Measurements from ENCODE around the gene NEMP2. TPM values are rescaled to one million over a fixed set of nuclear protein-coding genes. Genes with fewer than 3 reads are reported as not detected.

Gene NEMP2
- total and polyA plus RNA-seq, 2 of the 4 experiments (the other 2 are of a cell fraction): 1.1 to 1.3 TPM

- 60% methylated on average over 1 of the region's 4 CpGs; no CpG with 5 or more reads in 1 of the 2 experiments for WGBS, 2 experiments (ENCODE audit: extremely low coverage in 2 of 2, insufficient read length in 1 of 2)
- H3K56ac ChIP-seq (ENCODE audit: extremely low read depth, insufficient read depth, low read length): no peak overlapping the region
- H3K27ac ChIP-seq (ENCODE audit: insufficient read depth, low read length): no peak overlapping the region
- no peak for TF ChIP-seq CEBPB (IDR thresholded peaks at IDR 0.05; ENCODE audit: low read depth, low read length)
- TF ChIP-seq SMC3 (IDR thresholded peaks at IDR 0.05; ENCODE audit: low read depth, low read length): no peak
- no peak for TF ChIP-seq ELK1 (IDR thresholded peaks at IDR 0.05; ENCODE audit: borderline replicate concordance, low read depth, low read length)
- no peak for TF ChIP-seq RCOR1 (IDR thresholded peaks at IDR 0.05; ENCODE audit: insufficient replicate concordance, low read length)
- no peak for TF ChIP-seq FOS (IDR thresholded peaks at IDR 0.05; ENCODE audit: low read depth, low read length)
- TF ChIP-seq MAZ (IDR thresholded peaks at IDR 0.05; ENCODE audit: borderline replicate concordance, low read depth, low read length): no peak
- TF ChIP-seq NFE2L2 (IDR thresholded peaks at IDR 0.05; ENCODE audit: low read depth, low read length): no peak
- no peak for TF ChIP-seq CTCF (conservative IDR thresholded peaks at IDR 0.05; ENCODE audit: low read depth, low read length)
- no peak for TF ChIP-seq BHLHE40 (IDR thresholded peaks at IDR 0.05; ENCODE audit: low read depth, low read length)
- TF ChIP-seq RAD21 (IDR thresholded peaks at IDR 0.05; ENCODE audit: low read length): no peak
- TF ChIP-seq CHD1 (IDR thresholded peaks at IDR 0.05; ENCODE audit: low read depth, low read length): no peak
- no peak for TF ChIP-seq USF2 (IDR thresholded peaks at IDR 0.05; ENCODE audit: low read depth, low read length)
- no peak for TF ChIP-seq MXI1 (IDR thresholded peaks at IDR 0.05; ENCODE audit: borderline replicate concordance, low read depth, low read length)
- no peak for TF ChIP-seq RFX5 (IDR thresholded peaks at IDR 0.05; ENCODE audit: low read depth, low read length)
- TF ChIP-seq MAFK (IDR thresholded peaks at IDR 0.05; ENCODE audit: low read depth, low read length): no peak
- no peak for TF ChIP-seq POLR2A (IDR thresholded peaks at IDR 0.05; ENCODE audit: low read depth, low read length)
- in situ Hi-C loops (cut with MboI; ENCODE audit: low sequenced_read_pairs): no loop called here
- no peak overlapping the region for H4K8ac ChIP-seq (ENCODE audit: low read depth in 2 of 2, low read length in 2 of 2)
- H3K4me3 ChIP-seq (ENCODE audit: insufficient read depth, low read depth, low read length): no peak overlapping the region
- dilution Hi-C loops (cut with HindIII; ENCODE audit: low sequenced_read_pairs, unreplicated experiment): no loop called here
- no peaks in the 10 kb centered on the region for H3K9me3 ChIP-seq (ENCODE audit: control insufficient read depth, insufficient read depth, low read length)
- intact Hi-C loops (cut with micrococcal nuclease): no loop called here
- no TSS peak for BruUV-seq (replicated peaks)
- no peak overlapping the region for H4K5ac ChIP-seq (ENCODE audit: low read depth, low read length)
- no peak overlapping the region for H3K14ac ChIP-seq (replicated peaks; ENCODE audit: low read depth, low read length)
- POLR2A ChIA-PET (ENCODE audit: unreplicated experiment): no interaction called here
- no peak overlapping the region for H2BK120ac ChIP-seq (ENCODE audit: low read depth, low read length)
- no peak overlapping the region for H3K4ac ChIP-seq (ENCODE audit: low read depth, low read length)
- no peak overlapping the region for H2BK15ac ChIP-seq (ENCODE audit: low read depth, low read length)
- H3K4me1 ChIP-seq (ENCODE audit: control insufficient read depth, insufficient read depth, low read length): peaks cover 2% of the 10 kb centered on the region; the same call in 1 of the 2 replicates
- H3K9me1 ChIP-seq (ENCODE audit: insufficient read depth, low read length): no peaks in the 10 kb centered on the region
- H3K36me3 ChIP-seq (ENCODE audit: control insufficient read depth, insufficient read depth, low read length): no peaks in the 10 kb centered on the region
- H4K20me1 ChIP-seq (ENCODE audit: insufficient read depth, low read length): no peaks in the 10 kb centered on the region
- H3K18ac ChIP-seq (ENCODE audit: low read depth, low read length): no peak overlapping the region
- H2AK5ac ChIP-seq (ENCODE audit: low read depth, low read length): no peak overlapping the region
- H2AK9ac ChIP-seq (replicated peaks; ENCODE audit: low read depth, low read length, poor library complexity): no peak overlapping the region
- no peak overlapping the region for H2BK5ac ChIP-seq (ENCODE audit: low read depth, low read length, poor library complexity, severe bottlenecking)
- DNase-seq (no peak), ATAC-seq (ENCODE audit: low read depth) (no peak)
- H3K9ac ChIP-seq (ENCODE audit: low read depth, low read length): no peak overlapping the region
- CTCF ChIA-PET: no interaction called here
- no peak overlapping the region for H2BK20ac ChIP-seq (ENCODE audit: low read depth, low read length)
- H3K4me2 ChIP-seq (ENCODE audit: low read depth, low read length): no peak overlapping the region
- no peak overlapping the region for H4K91ac ChIP-seq (ENCODE audit: insufficient read depth, low read depth, low read length)
- H3K23ac ChIP-seq (ENCODE audit: low read depth, low read length): no peak overlapping the region
- no peaks in the 10 kb centered on the region for H3K79me1 ChIP-seq (ENCODE audit: low read depth in 1 of 2, low read length in 2 of 2)
- no peak overlapping the region for H2AFZ ChIP-seq (replicated peaks; ENCODE audit: low read length, poor library complexity)
- no peaks in the 10 kb centered on the region for H3K27me3 ChIP-seq (ENCODE audit: control insufficient read depth, insufficient read depth, low read length)
Measured at GRCh38 chr2:190551928-190552327, 17.4 kb upstream of the NEMP2 start.
